Fibroblast of villous mesenchyme (primary cell): Measurements from ENCODE around the gene HTT. TPM values are rescaled to one million over a fixed set of nuclear protein-coding genes. Genes with fewer than 3 reads are reported as not detected.

Experiments
- DNase-seq: peaks from one replicate; pipeline ENCODE4 v3.0.0-alpha.2; 2010; ENCODE audit warnings: low read depth
- H3K4me3 ChIP-seq: 2 replicates; pipeline ENCODE4 v1.5.1; 2011; ENCODE audit warnings: low read depth, mild to moderate bottlenecking, low read length
- total RNA-seq: library from RNA; depleted of rRNA; stranded (reverse); fragments of >200 nt; gene quantifications from 2 replicates; pipeline ENCODE4 v1.2.3, GENCODE V29; 2012
- TF ChIP-seq, protein P1 (sequence below): IDR thresholded peaks from 2 replicates; pipeline ENCODE4 v1.5.1; 2012; ENCODE audit warnings: low read depth, mild to moderate bottlenecking, low read length; ENCODE audit not compliant: insufficient read depth

HTT gene
- total RNA-seq, 1 donor: 65.2 TPM

DNA sequence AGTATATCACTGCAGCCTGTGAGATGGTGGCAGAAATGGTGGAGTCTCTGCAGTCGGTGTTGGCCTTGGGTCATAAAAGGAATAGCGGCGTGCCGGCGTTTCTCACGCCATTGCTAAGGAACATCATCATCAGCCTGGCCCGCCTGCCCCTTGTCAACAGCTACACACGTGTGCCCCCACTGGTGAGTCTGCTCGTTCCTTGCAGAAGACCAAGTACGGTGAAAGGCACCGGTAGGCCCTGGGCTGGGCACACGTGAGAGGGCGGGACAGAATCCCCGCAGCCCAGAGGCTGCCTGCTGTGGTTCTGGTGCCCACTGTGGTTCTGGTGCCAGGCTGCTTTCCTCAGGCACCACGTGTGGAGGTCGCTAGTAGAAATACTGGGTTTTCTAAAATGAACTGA, 143.3 kb downstream of the HTT start:
- no peak overlapping the region for H3K4me3 ChIP-seq
- DNase-seq: no peak
- TF ChIP-seq, protein P1, sequence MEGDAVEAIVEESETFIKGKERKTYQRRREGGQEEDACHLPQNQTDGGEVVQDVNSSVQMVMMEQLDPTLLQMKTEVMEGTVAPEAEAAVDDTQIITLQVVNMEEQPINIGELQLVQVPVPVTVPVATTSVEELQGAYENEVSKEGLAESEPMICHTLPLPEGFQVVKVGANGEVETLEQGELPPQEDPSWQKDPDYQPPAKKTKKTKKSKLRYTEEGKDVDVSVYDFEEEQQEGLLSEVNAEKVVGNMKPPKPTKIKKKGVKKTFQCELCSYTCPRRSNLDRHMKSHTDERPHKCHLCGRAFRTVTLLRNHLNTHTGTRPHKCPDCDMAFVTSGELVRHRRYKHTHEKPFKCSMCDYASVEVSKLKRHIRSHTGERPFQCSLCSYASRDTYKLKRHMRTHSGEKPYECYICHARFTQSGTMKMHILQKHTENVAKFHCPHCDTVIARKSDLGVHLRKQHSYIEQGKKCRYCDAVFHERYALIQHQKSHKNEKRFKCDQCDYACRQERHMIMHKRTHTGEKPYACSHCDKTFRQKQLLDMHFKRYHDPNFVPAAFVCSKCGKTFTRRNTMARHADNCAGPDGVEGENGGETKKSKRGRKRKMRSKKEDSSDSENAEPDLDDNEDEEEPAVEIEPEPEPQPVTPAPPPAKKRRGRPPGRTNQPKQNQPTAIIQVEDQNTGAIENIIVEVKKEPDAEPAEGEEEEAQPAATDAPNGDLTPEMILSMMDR: no peak

DNA sequence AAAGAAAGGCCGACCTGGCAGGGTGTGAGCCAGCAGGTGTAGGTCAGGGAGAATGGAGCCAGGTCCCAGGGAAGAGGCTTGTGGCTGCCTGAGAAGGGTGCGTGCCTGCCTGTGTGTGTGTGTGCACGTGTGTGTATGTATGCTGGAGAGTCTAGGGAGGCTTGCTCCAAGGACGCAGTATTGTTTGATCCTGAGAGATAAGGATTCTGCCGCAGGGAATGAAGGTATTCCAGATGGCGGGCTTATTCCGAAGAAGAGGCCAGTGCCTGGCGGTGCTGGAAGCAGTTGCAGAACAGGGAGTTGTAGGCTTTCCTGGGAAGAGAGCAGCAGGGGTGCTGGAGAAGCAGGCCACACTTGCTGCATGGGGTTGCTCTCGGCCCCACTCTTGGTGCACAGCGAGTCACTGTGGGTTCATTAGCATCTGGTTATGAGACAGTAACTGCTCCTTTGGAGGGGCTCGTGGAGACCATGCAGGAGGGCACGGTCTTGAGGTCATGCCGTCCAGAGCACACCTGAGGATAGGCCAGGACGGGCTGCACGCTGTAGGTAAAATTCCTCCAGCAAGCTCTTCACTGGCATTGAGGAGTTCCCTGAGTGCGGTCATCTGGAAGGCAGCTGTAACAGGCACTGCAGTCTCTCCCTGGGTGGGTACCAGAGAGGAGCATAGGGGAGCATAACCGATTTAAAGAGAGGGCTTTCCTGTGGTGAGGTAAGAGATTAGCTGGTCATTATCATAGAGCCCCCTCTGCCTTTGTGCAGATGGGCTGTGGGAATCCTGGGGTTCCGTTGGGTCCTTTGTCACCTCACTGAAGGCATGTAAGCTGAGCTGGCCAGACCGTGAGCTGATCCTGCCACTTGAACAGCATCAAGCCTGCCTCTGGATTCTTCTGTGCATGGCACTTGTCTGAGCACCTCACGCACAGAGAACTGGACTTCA, 144.6 kb downstream of the HTT start:
- DNase-seq: no peak
- TF ChIP-seq, protein P1: no peak
- no peak overlapping the region for H3K4me3 ChIP-seq

DNA sequence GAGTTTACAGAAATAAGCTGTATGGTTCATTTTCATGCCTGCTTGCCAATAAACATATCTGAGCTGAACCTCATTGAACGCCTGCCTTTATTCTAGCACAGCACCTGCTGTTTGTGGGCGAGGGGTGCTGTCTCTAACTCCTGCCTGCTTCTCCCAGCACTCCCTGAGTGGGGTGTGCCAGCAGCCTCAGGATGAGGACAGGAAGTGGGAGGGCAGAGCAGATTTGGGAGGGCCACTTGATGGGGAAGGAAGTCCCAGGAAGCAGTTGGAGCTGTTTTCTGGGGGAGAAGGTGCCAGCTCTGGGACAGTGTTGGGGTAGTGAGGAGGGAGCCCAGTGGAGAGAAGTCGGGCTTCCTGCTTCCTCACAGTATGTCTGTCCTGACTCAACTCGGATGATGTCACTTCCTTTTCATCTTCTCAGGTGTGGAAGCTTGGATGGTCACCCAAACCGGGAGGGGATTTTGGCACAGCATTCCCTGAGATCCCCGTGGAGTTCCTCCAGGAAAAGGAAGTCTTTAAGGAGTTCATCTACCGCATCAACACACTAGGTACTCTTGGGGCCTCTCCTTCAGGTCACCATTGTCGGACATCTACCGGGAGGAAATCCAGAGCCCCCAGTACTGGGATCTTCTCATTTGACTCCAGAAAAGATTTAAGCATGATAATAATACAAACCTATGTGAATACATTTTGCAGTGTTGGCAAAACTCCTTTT, 145.4 kb downstream of the HTT start:
- no peak for DNase-seq
- H3K4me3 ChIP-seq: no peak overlapping the region
- TF ChIP-seq, protein P1: no peak

DNA sequence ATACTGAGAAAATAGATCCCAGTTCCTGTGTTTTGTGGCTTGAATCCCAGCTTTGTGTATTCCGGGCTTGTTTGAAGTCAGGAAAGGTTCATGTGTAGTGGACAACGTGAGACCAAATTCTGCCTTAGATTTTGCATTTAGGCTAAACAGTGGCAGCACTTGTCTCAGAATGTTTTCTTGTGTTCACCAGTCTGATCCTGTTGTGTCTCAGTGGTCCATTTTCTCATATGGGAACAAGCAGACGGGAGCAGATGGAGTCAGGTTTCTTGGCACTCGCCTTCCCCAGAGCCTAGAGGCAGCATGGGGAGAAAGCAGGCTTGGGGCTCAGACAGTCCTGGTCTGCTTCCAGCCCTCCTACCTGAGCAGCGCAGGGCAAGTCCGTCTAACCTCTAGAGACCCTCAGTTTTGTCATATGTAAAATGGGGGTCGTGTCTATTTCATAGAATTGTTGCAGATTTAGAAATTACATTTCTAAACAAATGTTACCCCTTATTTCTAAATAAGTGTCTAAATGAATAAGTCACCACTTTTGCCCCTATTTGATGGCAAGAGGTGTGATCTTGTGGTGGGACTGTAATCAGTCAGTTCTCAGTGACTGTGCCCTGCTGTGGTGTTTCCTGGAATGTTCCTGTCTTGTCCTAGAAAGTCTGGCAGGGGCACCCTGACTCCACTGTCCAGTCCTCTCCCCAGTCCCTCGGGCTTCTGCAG, 146.1 kb downstream of the HTT start:
- no peak for DNase-seq
- TF ChIP-seq, protein P1: no peak
- no peak overlapping the region for H3K4me3 ChIP-seq

DNA sequence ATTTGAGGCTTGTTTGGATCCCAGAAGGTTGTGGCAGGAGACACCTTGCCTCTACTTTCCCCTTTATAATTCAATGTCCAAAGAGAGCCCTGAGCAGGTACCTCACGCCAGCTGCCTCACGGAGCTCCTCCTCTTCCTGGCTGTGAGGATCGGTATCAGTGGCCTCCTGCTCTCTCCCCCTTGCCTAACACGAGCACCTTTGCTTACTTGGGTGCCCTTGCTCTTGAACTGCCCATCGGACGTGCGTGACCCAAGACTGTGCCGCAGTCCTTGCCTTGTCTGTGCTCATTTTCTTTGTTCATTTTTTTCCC, 146.7 kb downstream of the HTT start:
- TF ChIP-seq, protein P1: no peak
- no peak overlapping the region for H3K4me3 ChIP-seq
- no peak for DNase-seq

DNA sequence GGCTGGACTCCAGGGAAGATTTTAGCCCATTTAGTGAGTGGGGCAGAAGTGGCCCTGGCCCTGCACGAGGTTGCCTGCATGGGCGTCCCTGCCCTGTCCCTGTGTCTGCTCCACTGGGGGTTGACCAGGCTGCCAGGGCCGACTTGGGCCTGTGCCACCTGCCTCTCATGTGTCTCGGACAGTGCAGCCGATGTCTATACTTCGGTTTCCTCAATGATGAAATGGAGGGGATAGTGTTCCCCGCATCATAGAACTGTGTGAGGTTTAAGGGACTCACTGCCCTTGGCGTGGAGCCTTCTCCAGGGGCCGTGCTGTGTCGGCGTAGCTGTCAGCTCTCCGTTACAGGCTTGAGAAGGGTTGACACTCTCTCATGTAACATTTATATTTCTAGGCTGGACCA, 147.5 kb downstream of the HTT start:
- H3K4me3 ChIP-seq: no peak overlapping the region
- DNase-seq: no peak
- TF ChIP-seq, protein P1: no peak
